Liver (tissue), 9 donors: ENCODE results near the gene P4HB. TPM values are rescaled to one million over a fixed set of nuclear protein-coding genes. Genes with fewer than 3 reads are reported as not detected.
A peak's percentile ranks its signal among the peaks of the same experiment; 100 is the strongest.

Source experiments
- DNase-seq: peaks from one replicate; pipeline ENCODE4 v3.0.0-alpha.2; 2017; ENCODE audit warnings: low spot score
- H3K27ac ChIP-seq, 2 donors: one replicate each; pipeline ENCODE4 v1.7.0; 2013; ENCODE audit warnings: inconsistent platforms in 2 of 2, low read length in 2 of 2, control low read depth in 1 of 2, low read depth in 1 of 2, mild to moderate bottlenecking in 1 of 2
- H3K27me3 ChIP-seq, 4 donors: one replicate each; pipeline versions ENCODE4 v1.6.1 to v1.7.0; 2013; ENCODE audit warnings: low read length in 3 of 4, inconsistent platforms in 1 of 4, mild to moderate bottlenecking in 1 of 4, moderate library complexity in 1 of 4; ENCODE audit not compliant: control insufficient read depth in 4 of 4, insufficient read depth in 4 of 4
- H3K36me3 ChIP-seq, 4 donors: one replicate each; pipeline versions ENCODE4 v1.6.1 to v1.7.0; 2013; ENCODE audit warnings: low read length in 3 of 4, mild to moderate bottlenecking in 3 of 4, low read depth in 1 of 4, moderate library complexity in 1 of 4; ENCODE audit not compliant: control insufficient read depth in 4 of 4, insufficient read depth in 3 of 4
- H3K4me1 ChIP-seq, 4 donors: one replicate each; pipeline versions ENCODE4 v1.6.1 to v1.7.0; 2013; ENCODE audit warnings: low read length in 3 of 4, mild to moderate bottlenecking in 3 of 4, moderate library complexity in 1 of 4; ENCODE audit not compliant: control insufficient read depth in 4 of 4, insufficient read depth in 4 of 4
- H3K4me3 ChIP-seq, 3 donors: one replicate each; pipeline versions ENCODE4 v1.6.1 to v1.7.0; 2013; ENCODE audit warnings: low read length in 3 of 3, control low read depth in 1 of 3, low read depth in 1 of 3, mild to moderate bottlenecking in 1 of 3
- H3K9ac ChIP-seq, 2 donors: one replicate each; pipeline ENCODE4 v1.7.0; 2013; ENCODE audit warnings: low read length in 2 of 2, mild to moderate bottlenecking in 2 of 2, moderate library complexity in 2 of 2, control low read depth in 1 of 2, low read depth in 1 of 2
- H3K9me3 ChIP-seq, 4 donors: one replicate each; pipeline versions ENCODE4 v1.6.1 to v1.7.0; 2013; ENCODE audit warnings: low read length in 3 of 4; ENCODE audit not compliant: control insufficient read depth in 4 of 4
- ATF3 ChIP-seq: IDR thresholded peaks from 2 replicates; pipeline ENCODE4 v1.6.1; 2016; ENCODE audit warnings: antibody characterized with exemption
- CTCF ChIP-seq: fragments of 150-350 bp; IDR thresholded peaks from 2 replicates; pipeline ENCODE4 v1.5.1; 2017; ENCODE audit warnings: improper control_type of control experiment, low read depth, low read length; ENCODE audit not compliant: missing input control
- EGR1 ChIP-seq, 2 donors: IDR thresholded peaks; 2 replicates each; pipeline ENCODE4 v1.6.1; 2016 to 2018; ENCODE audit warnings: antibody characterized with exemption in 2 of 2, low read depth in 2 of 2
- FOXA1 ChIP-seq: IDR thresholded peaks from 2 replicates; pipeline ENCODE4 v1.6.1; 2016; ENCODE audit warnings: antibody characterized with exemption
- FOXA2 ChIP-seq: IDR thresholded peaks from 2 replicates; pipeline ENCODE4 v1.6.1; 2016; ENCODE audit warnings: antibody characterized with exemption
- GABPA ChIP-seq, 2 donors: IDR thresholded peaks in 1 of 2; conservative IDR thresholded peaks in 1 of 2; 2 replicates each; pipeline ENCODE4 v1.6.1; 2016; ENCODE audit warnings: antibody characterized with exemption in 2 of 2, mild to moderate bottlenecking in 1 of 2, moderate library complexity in 1 of 2
- HNF4A ChIP-seq, 2 donors: conservative IDR thresholded peaks; 2 replicates each; pipeline ENCODE4 v1.6.1; 2016; ENCODE audit warnings: antibody characterized with exemption in 2 of 2, mild to moderate bottlenecking in 2 of 2
- HNF4G ChIP-seq: IDR thresholded peaks from 2 replicates; pipeline ENCODE4 v1.6.1; 2016; ENCODE audit warnings: antibody characterized with exemption
- JUND ChIP-seq, 2 donors: IDR thresholded peaks; 2 replicates each; pipeline ENCODE4 v1.6.1; 2016; ENCODE audit warnings: antibody characterized with exemption in 2 of 2
- MAX ChIP-seq: IDR thresholded peaks from 2 replicates; pipeline ENCODE4 v1.6.1; 2016; ENCODE audit warnings: antibody characterized with exemption
- NR2F2 ChIP-seq: IDR thresholded peaks from 2 replicates; pipeline ENCODE4 v1.6.1; 2016; ENCODE audit warnings: antibody characterized with exemption
- RAD21 ChIP-seq, 2 donors: IDR thresholded peaks; 2 replicates each; pipeline ENCODE4 v1.6.1; 2016; ENCODE audit warnings: antibody characterized with exemption in 2 of 2, mild to moderate bottlenecking in 2 of 2
- REST ChIP-seq: IDR thresholded peaks from 2 replicates; pipeline ENCODE4 v1.6.1; 2016; ENCODE audit warnings: antibody characterized with exemption, mild to moderate bottlenecking
- RXRA ChIP-seq, 2 donors: IDR thresholded peaks; 2 replicates each; pipeline ENCODE4 v1.6.1; 2017 to 2018; ENCODE audit warnings: antibody characterized with exemption in 2 of 2, mild to moderate bottlenecking in 1 of 2
- SP1 ChIP-seq: IDR thresholded peaks from 2 replicates; pipeline ENCODE4 v1.6.1; 2018; ENCODE audit warnings: antibody characterized with exemption, mild to moderate bottlenecking
- TAF1 ChIP-seq: conservative IDR thresholded peaks from 2 replicates; pipeline ENCODE4 v1.6.1; 2016; ENCODE audit warnings: antibody characterized with exemption, mild to moderate bottlenecking
- YY1 ChIP-seq: IDR thresholded peaks from 2 replicates; pipeline ENCODE4 v1.6.1; 2016; ENCODE audit warnings: antibody characterized with exemption, mild to moderate bottlenecking
- ZBTB33 ChIP-seq: IDR thresholded peaks from 2 replicates; pipeline ENCODE4 v1.6.1; 2016; ENCODE audit warnings: antibody characterized with exemption
- WGBS: extraction: QIAGEN DNeasy Blood & Tissue Kit; methylation state at CpG from one replicate; pipeline ENCODE4 v1.1.7; 2013; 5-methylcytosine and 5-hydroxymethylcytosine counted together
- polyA plus RNA-seq, 2 donors: library from polyadenylated mRNA; stranded (reverse) in 1 of 2; unstranded in 1 of 2; fragments of 200-250 nt in 1 of 2; fragments of >200 nt in 1 of 2; fragmentation: Nextera tagmentation in 1 of 2; extraction: Ambion mirVana in 1 of 2; gene quantifications; one replicate each; pipeline versions ENCODE4 v1.2.1 to v1.2.3, GENCODE V29; 2013 to 2015
- total RNA-seq, 2 donors: library from RNA; depleted of rRNA; stranded (reverse); fragments of >200 nt; gene quantifications; one replicate each; pipeline ENCODE4 v1.2.3, GENCODE V29; 2014
- donor health status: healthy.
- donor health status: healthy.
- donor health status: healthy.
- donor health status: healthy.
- donor health status: healthy.

The P4HB gene
- total and polyA plus RNA-seq, 4 donors: 1,000 to 3,361 (median 1,576) TPM

- no peak for TF ChIP-seq NR2F2
- peak; percentile 81 for TF ChIP-seq SP1
- peak in 1 of 2 donors; percentile 16 for TF ChIP-seq RAD21 (IDR thresholded peaks at IDR 0.05)
- TF ChIP-seq FOXA1: no peak
- no peak for TF ChIP-seq JUND (IDR thresholded peaks at IDR 0.05)
- no peak for TF ChIP-seq ZBTB33
- TF ChIP-seq YY1: peak; percentile 63
- TF ChIP-seq HNF4A (conservative IDR thresholded peaks at IDR 0.05): peak; percentile 88 to 95
- no peak for TF ChIP-seq TAF1
- no peak for TF ChIP-seq FOXA2
- TF ChIP-seq ATF3: no peak
- no peak for TF ChIP-seq REST
- peak; percentile 55 to 77 for TF ChIP-seq EGR1 (IDR thresholded peaks at IDR 0.05; ENCODE audit: low read depth in 2 of 2)
- TF ChIP-seq RXRA (IDR thresholded peaks at IDR 0.05): peak; percentile 79 to 87
- peak; percentile 84 for TF ChIP-seq HNF4G
- no peak for TF ChIP-seq MAX
- peak in 1 of 2 donors; percentile 79 for TF ChIP-seq GABPA (IDR thresholded peaks at IDR 0.05 in 1 of 2, conservative IDR thresholded peaks at IDR 0.05 in 1 of 2)
- TF ChIP-seq CTCF: no peak
- Histone ChIP-seq H3K27ac (peak within 1 kb of the TSS; percentile 91 to 94), H3K4me3 (peak within 1 kb of the TSS; percentile 59 to 80 (median 71)), H3K27me3 (no peaks in the 10 kb centered on the region), H3K4me1 (peaks cover 9 to 33% (median 21%) of the 10 kb centered on the region in 4 donors), H3K36me3 (no peaks in the 10 kb centered on the region), H3K9ac (peak within 1 kb of the TSS; percentile 80 to 82), H3K9me3 (no peaks in the 10 kb centered on the region)
- under 1% methylated on average over 76 of the region's 76 CpGs for WGBS
- DNase-seq: peak; percentile 94
Measured at GRCh38 chr17:81833160-81833920, 27.0 kb downstream of the P4HB start, which contains the start of gene MCRIP1. MCRIP1 (minus strand) TSS chr17:81833291; CDS start chr17:81824506, 8,785 bp downstream.
